Activated CD8-positive, alpha-beta T cell treated with anti-CD3 and anti-CD28 coated beads for 36 hours (primary cell): ENCODE data around the gene ZNF277. TPM values are rescaled to one million over a fixed set of nuclear protein-coding genes. Genes with fewer than 3 reads are reported as not detected.

ENCODE experiments used
- ATAC-seq: fragments of 200-7000 bp; cut with Tn5 transposase; one replicate; pipeline ENCODE4 v1.10.0; 2021; ENCODE audit warnings: mild to moderate bottlenecking, moderate library complexity
- CTCF ChIA-PET: fragments of 350-600 bp; sonication (Branson Sonifier 250); formaldehyde crosslinking; loops from one replicate; lab custom pipeline; 2021; ENCODE audit warnings: antibody characterized with exemption; lab: Charles Lee
- POLR2A ChIA-PET: fragments of 350-600 bp; sonication (Branson Sonifier 250); formaldehyde crosslinking; loops from one replicate; lab custom pipeline; 2021; ENCODE audit warnings: antibody characterized with exemption; lab: Charles Lee
- DNase-seq: peaks from one replicate; pipeline ENCODE4 v3.0.0-alpha.2; 2020
- H3K27ac Mint-ChIP-seq: one replicate; pipeline ENCODE4 v1.8.0; 2021; ENCODE audit warnings: mild to moderate bottlenecking, mixed read lengths
- H3K27me3 Mint-ChIP-seq: one replicate; pipeline ENCODE4 v1.8.0; 2021; ENCODE audit warnings: mixed read lengths
- H3K36me3 Mint-ChIP-seq: one replicate; pipeline ENCODE4 v1.8.0; 2021; ENCODE audit warnings: low read depth, mixed read lengths
- H3K4me1 Mint-ChIP-seq: one replicate; pipeline ENCODE4 v1.8.0; 2021; ENCODE audit warnings: low read depth, mixed read lengths
- H3K4me3 Mint-ChIP-seq: one replicate; pipeline ENCODE4 v1.8.0; 2021; ENCODE audit warnings: mild to moderate bottlenecking, moderate library complexity, mixed read lengths
- H3K9me3 Mint-ChIP-seq: one replicate; pipeline ENCODE4 v1.8.0; 2021; ENCODE audit warnings: mixed read lengths
- CTCF ChIP-seq: fragments of 200-600 bp; IDR thresholded peaks from one replicate; pipeline ENCODE4 v1.8.0; 2022; ENCODE audit warnings: antibody characterized with exemption, mild to moderate bottlenecking
- intact Hi-C: fragments of 100-400 bp; cut with micrococcal nuclease; formaldehyde crosslinking; loops from one replicate; pipeline ENCODE4 v1.10.0; 2022
- total RNA-seq, 2 experiments: library from RNA; stranded (reverse); gene quantifications; one replicate each; pipeline ENCODE4 v1.2.3, GENCODE V29; 2021

The ZNF277 gene
- total RNA-seq, 2 experiments from 2014 or later = 21.5 to 25.8 TPM

GRCh38 chr7:112358513-112358912, 152.0 kb downstream of the ZNF277 start:
- CTCF ChIA-PET = no interaction called here
- Mint-ChIP-seq H3K36me3 (no peaks in the 10 kb centered on the region), H3K4me3 (no peak overlapping the region), H3K4me1 (no peaks in the 10 kb centered on the region), H3K9me3 (peaks cover 1% of the 10 kb centered on the region), H3K27ac (no peak overlapping the region), H3K27me3 (peaks cover 5% of the 10 kb centered on the region)
- POLR2A ChIA-PET = no interaction called here
- no peak for DNase-seq
- intact Hi-C loops = no loop called here
- TF ChIP-seq CTCF = no peak
- ATAC-seq = no peak

GRCh38 chr7:112359086-112359485, 152.6 kb downstream of the ZNF277 start:
- Mint-ChIP-seq H3K36me3 (no peaks in the 10 kb centered on the region), H3K4me3 (no peak overlapping the region), H3K9me3 (peaks cover 1% of the 10 kb centered on the region), H3K4me1 (no peaks in the 10 kb centered on the region), H3K27me3 (peaks cover 6% of the 10 kb centered on the region), H3K27ac (no peak overlapping the region)
- CTCF ChIA-PET = no interaction called here
- no peak for DNase-seq
- no peak for ATAC-seq
- TF ChIP-seq CTCF = no peak
- POLR2A ChIA-PET = no interaction called here
- intact Hi-C loops = no loop called here

- DNase-seq (no peak), ATAC-seq (no peak)
- H3K36me3 Mint-ChIP-seq = no peaks in the 10 kb centered on the region
- peaks cover 7% of the 10 kb centered on the region for H3K27me3 Mint-ChIP-seq
- no peak overlapping the region for H3K4me3 Mint-ChIP-seq
- ChIA-PET CTCF (no interaction called here), POLR2A (interaction anchor here (1.2 kb wide), 1 partner anchor 36 kb away, joined by 3 read pairs; no protein-coding TSS in a partner anchor)
- H3K27ac Mint-ChIP-seq = no peak overlapping the region
- H3K9me3 Mint-ChIP-seq = no peaks in the 10 kb centered on the region
- intact Hi-C loops = no loop called here
- no peak for TF ChIP-seq CTCF
- H3K4me1 Mint-ChIP-seq = no peaks in the 10 kb centered on the region
These were observed 154.2 kb downstream of the ZNF277 start for GRCh38 chr7:112360681-112361080.

GRCh38 chr7:112361154-112361553, 154.7 kb downstream of the ZNF277 start:
- ChIA-PET POLR2A (no interaction called here), CTCF (no interaction called here)
- no peak for ATAC-seq
- no peak for TF ChIP-seq CTCF
- intact Hi-C loops = no loop called here
- Mint-ChIP-seq H3K4me3 (no peak overlapping the region), H3K27me3 (peaks cover 7% of the 10 kb centered on the region), H3K9me3 (no peaks in the 10 kb centered on the region), H3K4me1 (no peaks in the 10 kb centered on the region), H3K27ac (no peak overlapping the region), H3K36me3 (no peaks in the 10 kb centered on the region)
- no peak for DNase-seq

GRCh38 chr7:112362053-112362650, 155.7 kb downstream of the ZNF277 start:
- POLR2A ChIA-PET = no interaction called here
- Mint-ChIP-seq H3K36me3 (no peaks in the 10 kb centered on the region), H3K27me3 (peaks cover 7% of the 10 kb centered on the region), H3K9me3 (no peaks in the 10 kb centered on the region), H3K27ac (no peak overlapping the region), H3K4me1 (no peaks in the 10 kb centered on the region), H3K4me3 (no peak overlapping the region)
- CTCF ChIA-PET = no interaction called here
- intact Hi-C loops = no loop called here
- ATAC-seq = no peak
- DNase-seq = no peak
- no peak for TF ChIP-seq CTCF
